HepG2 (cell line): Measurements from ENCODE around the gene HLF.

Experiments
- EZH2 ChIP-seq: conservative IDR thresholded peaks from 2 replicates; pipeline ENCODE4 v1.6.1; 2012; ENCODE audit warnings: mild to moderate bottlenecking, low read depth, low read length, moderate library complexity
- SKIL ChIP-seq: sonication (generic); formaldehyde crosslinking; IDR thresholded peaks from 2 replicates; pipeline ENCODE4 v1.8.0; 2022; ENCODE audit warnings: missing genetic modification reagents, mild to moderate bottlenecking, moderate library complexity, borderline replicate concordance
- TF ChIP-seq, protein P1 (sequence below): sonication (generic); formaldehyde crosslinking; IDR thresholded peaks from 2 replicates; pipeline ENCODE4 v1.4.0; 2020; ENCODE audit warnings: missing genetic modification reagents

GRCh38 chr17:55350825-55351205 is 86.1 kb downstream of the HLF start:
- TF ChIP-seq EZH2 (no peak), SKIL (CRISPR knock-in tag) (no peak)
- TF ChIP-seq, protein P1, sequence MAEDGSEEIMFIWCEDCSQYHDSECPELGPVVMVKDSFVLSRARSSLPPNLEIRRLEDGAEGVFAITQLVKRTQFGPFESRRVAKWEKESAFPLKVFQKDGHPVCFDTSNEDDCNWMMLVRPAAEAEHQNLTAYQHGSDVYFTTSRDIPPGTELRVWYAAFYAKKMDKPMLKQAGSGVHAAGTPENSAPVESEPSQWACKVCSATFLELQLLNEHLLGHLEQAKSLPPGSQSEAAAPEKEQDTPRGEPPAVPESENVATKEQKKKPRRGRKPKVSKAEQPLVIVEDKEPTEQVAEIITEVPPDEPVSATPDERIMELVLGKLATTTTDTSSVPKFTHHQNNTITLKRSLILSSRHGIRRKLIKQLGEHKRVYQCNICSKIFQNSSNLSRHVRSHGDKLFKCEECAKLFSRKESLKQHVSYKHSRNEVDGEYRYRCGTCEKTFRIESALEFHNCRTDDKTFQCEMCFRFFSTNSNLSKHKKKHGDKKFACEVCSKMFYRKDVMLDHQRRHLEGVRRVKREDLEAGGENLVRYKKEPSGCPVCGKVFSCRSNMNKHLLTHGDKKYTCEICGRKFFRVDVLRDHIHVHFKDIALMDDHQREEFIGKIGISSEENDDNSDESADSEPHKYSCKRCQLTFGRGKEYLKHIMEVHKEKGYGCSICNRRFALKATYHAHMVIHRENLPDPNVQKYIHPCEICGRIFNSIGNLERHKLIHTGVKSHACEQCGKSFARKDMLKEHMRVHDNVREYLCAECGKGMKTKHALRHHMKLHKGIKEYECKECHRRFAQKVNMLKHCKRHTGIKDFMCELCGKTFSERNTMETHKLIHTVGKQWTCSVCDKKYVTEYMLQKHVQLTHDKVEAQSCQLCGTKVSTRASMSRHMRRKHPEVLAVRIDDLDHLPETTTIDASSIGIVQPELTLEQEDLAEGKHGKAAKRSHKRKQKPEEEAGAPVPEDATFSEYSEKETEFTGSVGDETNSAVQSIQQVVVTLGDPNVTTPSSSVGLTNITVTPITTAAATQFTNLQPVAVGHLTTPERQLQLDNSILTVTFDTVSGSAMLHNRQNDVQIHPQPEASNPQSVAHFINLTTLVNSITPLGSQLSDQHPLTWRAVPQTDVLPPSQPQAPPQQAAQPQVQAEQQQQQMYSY (CRISPR knock-in tag), result no peak
